ENCODE data around the gene SMAD9.

SMAD9 gene

GRCh38 chr13:36859259-36859658, 60.8 kb downstream of the SMAD9 start:
- no peak overlapping the region for H3K4me2 ChIP-seq (ENCODE audit: low read length)
- H3K27me3 ChIP-seq (ENCODE audit: control insufficient read depth, insufficient read depth, low read length), result no peaks in the 10 kb centered on the region
- no peak overlapping the region for H3K4me3 ChIP-seq (ENCODE audit: low read length)
- no peak overlapping the region for H3K9ac ChIP-seq (ENCODE audit: low read depth, low read length)
- H3K4me1 ChIP-seq (ENCODE audit: control insufficient read depth, insufficient read depth, low read length), result peaks cover 5% of the 10 kb centered on the region
- H3K36me3 ChIP-seq (ENCODE audit: insufficient read depth, low read length), result no peaks in the 10 kb centered on the region
- no peaks in the 10 kb centered on the region for H3K9me3 ChIP-seq (replicated peaks; ENCODE audit: low read length)

GRCh38 chr13:36858290-36858689, 61.7 kb downstream of the SMAD9 start:
- Histone ChIP-seq H3K27me3 (ENCODE audit: control insufficient read depth, insufficient read depth, low read length) (no peaks in the 10 kb centered on the region), H3K4me1 (ENCODE audit: control insufficient read depth, insufficient read depth, low read length) (peaks cover 5% of the 10 kb centered on the region), H3K4me2 (ENCODE audit: low read length) (no peak overlapping the region), H3K4me3 (ENCODE audit: low read length) (no peak overlapping the region), H3K36me3 (ENCODE audit: insufficient read depth, low read length) (no peaks in the 10 kb centered on the region), H3K9ac (ENCODE audit: low read depth, low read length) (no peak overlapping the region), H3K9me3 (replicated peaks; ENCODE audit: low read length) (no peaks in the 10 kb centered on the region)

- Histone ChIP-seq H3K4me3 (ENCODE audit: low read length) (no peak overlapping the region), H3K4me1 (ENCODE audit: control insufficient read depth, insufficient read depth, low read length) (peaks cover 5% of the 10 kb centered on the region), H3K9me3 (replicated peaks; ENCODE audit: low read length) (no peaks in the 10 kb centered on the region), H3K9ac (ENCODE audit: low read depth, low read length) (no peak overlapping the region), H3K4me2 (ENCODE audit: low read length) (no peak overlapping the region), H3K36me3 (ENCODE audit: insufficient read depth, low read length) (no peaks in the 10 kb centered on the region), H3K27me3 (ENCODE audit: control insufficient read depth, insufficient read depth, low read length) (no peaks in the 10 kb centered on the region)
Measured at GRCh38 chr13:36857253-36857652, 62.8 kb downstream of the SMAD9 start.

- Histone ChIP-seq H3K9ac (ENCODE audit: low read depth, low read length) (no peak overlapping the region), H3K36me3 (ENCODE audit: insufficient read depth, low read length) (peaks cover 4% of the 10 kb centered on the region), H3K4me1 (ENCODE audit: control insufficient read depth, insufficient read depth, low read length) (no peaks in the 10 kb centered on the region), H3K9me3 (replicated peaks; ENCODE audit: low read length) (no peaks in the 10 kb centered on the region), H3K4me2 (ENCODE audit: low read length) (no peak overlapping the region), H3K27me3 (ENCODE audit: control insufficient read depth, insufficient read depth, low read length) (no peaks in the 10 kb centered on the region), H3K4me3 (ENCODE audit: low read length) (no peak overlapping the region)
Measured at GRCh38 chr13:36850790-36851438, 69.1 kb downstream of the SMAD9 start.

- Histone ChIP-seq H3K9me3 (replicated peaks; ENCODE audit: low read length) (no peaks in the 10 kb centered on the region), H3K9ac (ENCODE audit: low read depth, low read length) (no peak overlapping the region), H3K27me3 (ENCODE audit: control insufficient read depth, insufficient read depth, low read length) (no peaks in the 10 kb centered on the region), H3K4me3 (ENCODE audit: low read length) (no peak overlapping the region), H3K4me2 (ENCODE audit: low read length) (no peak overlapping the region), H3K36me3 (ENCODE audit: insufficient read depth, low read length) (peaks cover 4% of the 10 kb centered on the region), H3K4me1 (ENCODE audit: control insufficient read depth, insufficient read depth, low read length) (no peaks in the 10 kb centered on the region)
Measured at GRCh38 chr13:36848199-36848982, 71.6 kb downstream of the SMAD9 start.

- H3K4me2 ChIP-seq (ENCODE audit: low read length), result no peak overlapping the region
- no peaks in the 10 kb centered on the region for H3K9me3 ChIP-seq (replicated peaks; ENCODE audit: low read length)
- H3K4me3 ChIP-seq (ENCODE audit: low read length), result no peak overlapping the region
- H3K27me3 ChIP-seq (ENCODE audit: control insufficient read depth, insufficient read depth, low read length), result no peaks in the 10 kb centered on the region
- H3K9ac ChIP-seq (ENCODE audit: low read depth, low read length), result no peak overlapping the region
- peaks cover 4% of the 10 kb centered on the region for H3K36me3 ChIP-seq (ENCODE audit: insufficient read depth, low read length)
- H3K4me1 ChIP-seq (ENCODE audit: control insufficient read depth, insufficient read depth, low read length), result no peaks in the 10 kb centered on the region
Measured at GRCh38 chr13:36847606-36848005, 72.4 kb downstream of the SMAD9 start.

GRCh38 chr13:36841391-36841790, 78.6 kb downstream of the SMAD9 start:
- H3K4me1 ChIP-seq (ENCODE audit: control insufficient read depth, insufficient read depth, low read length), result no peaks in the 10 kb centered on the region
- H3K4me3 ChIP-seq (ENCODE audit: low read length), result no peak overlapping the region
- H3K27me3 ChIP-seq (ENCODE audit: control insufficient read depth, insufficient read depth, low read length), result no peaks in the 10 kb centered on the region
- no peak overlapping the region for H3K4me2 ChIP-seq (ENCODE audit: low read length)
- H3K9ac ChIP-seq (ENCODE audit: low read depth, low read length), result no peak overlapping the region
- no peaks in the 10 kb centered on the region for H3K9me3 ChIP-seq (replicated peaks; ENCODE audit: low read length)
- H3K36me3 ChIP-seq (ENCODE audit: insufficient read depth, low read length), result no peaks in the 10 kb centered on the region

- H3K4me2 ChIP-seq (ENCODE audit: low read length), result no peak overlapping the region
- no peak overlapping the region for H3K9ac ChIP-seq (ENCODE audit: low read depth, low read length)
- no peak overlapping the region for H3K4me3 ChIP-seq (ENCODE audit: low read length)
- no peaks in the 10 kb centered on the region for H3K9me3 ChIP-seq (replicated peaks; ENCODE audit: low read length)
- H3K27me3 ChIP-seq (ENCODE audit: control insufficient read depth, insufficient read depth, low read length), result no peaks in the 10 kb centered on the region
- no peaks in the 10 kb centered on the region for H3K4me1 ChIP-seq (ENCODE audit: control insufficient read depth, insufficient read depth, low read length)
- no peaks in the 10 kb centered on the region for H3K36me3 ChIP-seq (ENCODE audit: insufficient read depth, low read length)
Measured at GRCh38 chr13:36840718-36841250, 79.3 kb downstream of the SMAD9 start.

- Histone ChIP-seq H3K36me3 (ENCODE audit: insufficient read depth, low read length) (no peaks in the 10 kb centered on the region), H3K4me1 (ENCODE audit: control insufficient read depth, insufficient read depth, low read length) (no peaks in the 10 kb centered on the region), H3K4me2 (ENCODE audit: low read length) (no peak overlapping the region), H3K9me3 (replicated peaks; ENCODE audit: low read length) (no peaks in the 10 kb centered on the region), H3K27me3 (ENCODE audit: control insufficient read depth, insufficient read depth, low read length) (no peaks in the 10 kb centered on the region), H3K4me3 (ENCODE audit: low read length) (no peak overlapping the region), H3K9ac (ENCODE audit: low read depth, low read length) (no peak overlapping the region)
Measured at GRCh38 chr13:36839981-36840380, 80.1 kb downstream of the SMAD9 start.

- H3K9ac ChIP-seq (ENCODE audit: low read depth, low read length), result no peak overlapping the region
Measured at GRCh38 chr13:36839281-36839680, 80.8 kb downstream of the SMAD9 start.

GRCh38 chr13:36837354-36838092, 82.5 kb downstream of the SMAD9 start:
- Histone ChIP-seq H3K9ac (ENCODE audit: low read depth, low read length) (no peak overlapping the region), H3K9me3 (replicated peaks; ENCODE audit: low read length) (no peaks in the 10 kb centered on the region), H3K36me3 (ENCODE audit: insufficient read depth, low read length) (no peaks in the 10 kb centered on the region), H3K27me3 (ENCODE audit: control insufficient read depth, insufficient read depth, low read length) (no peaks in the 10 kb centered on the region), H3K4me1 (ENCODE audit: control insufficient read depth, insufficient read depth, low read length) (no peaks in the 10 kb centered on the region), H3K4me3 (ENCODE audit: low read length) (no peak overlapping the region), H3K4me2 (ENCODE audit: low read length) (no peak overlapping the region)

More at GRCh38 chr13:36839281-36839680, 80.8 kb downstream of the SMAD9 start:
- H3K27me3 ChIP-seq (ENCODE audit: control insufficient read depth, insufficient read depth, low read length), result no peaks in the 10 kb centered on the region
- no peak overlapping the region for H3K4me2 ChIP-seq (ENCODE audit: low read length)
- H3K9me3 ChIP-seq (replicated peaks; ENCODE audit: low read length), result no peaks in the 10 kb centered on the region
- H3K36me3 ChIP-seq (ENCODE audit: insufficient read depth, low read length), result no peaks in the 10 kb centered on the region
- H3K4me3 ChIP-seq (ENCODE audit: low read length), result no peak overlapping the region
- no peaks in the 10 kb centered on the region for H3K4me1 ChIP-seq (ENCODE audit: control insufficient read depth, insufficient read depth, low read length)

Data from skeletal muscle satellite cell (primary cell).